ENCODE measurements around the gene CDKAL1.
"Not testable (repeated sequence)": the region's sequence is repeated elsewhere in the genome, so short reads cannot be mapped to it uniquely, and the experiment has no call there.

Gene CDKAL1

DNA sequence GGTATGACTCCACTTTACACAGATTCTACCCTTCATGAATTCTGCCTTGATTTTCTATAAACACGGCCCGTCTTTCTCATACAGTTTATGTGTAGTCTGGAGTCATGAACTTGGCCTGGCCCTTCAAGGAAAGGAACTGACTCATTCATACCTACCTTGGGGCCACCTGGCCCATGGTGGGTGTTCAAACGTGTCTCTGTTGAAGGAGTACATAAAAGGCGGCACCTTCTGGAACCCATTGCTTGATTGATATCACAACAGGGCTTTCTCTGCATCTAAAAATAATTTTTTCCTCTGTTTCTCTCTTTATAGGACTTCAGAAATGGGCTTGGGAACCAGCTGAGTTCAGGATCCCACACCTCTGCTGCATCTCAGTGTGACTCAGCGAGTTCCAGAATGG, 696.3 kb downstream of the CDKAL1 start:
- no peak for DNase-seq

- DNase-seq: no peak
These were observed 700.9 kb downstream of the CDKAL1 start for GRCh38 chr6:21235162-21235561.

DNA sequence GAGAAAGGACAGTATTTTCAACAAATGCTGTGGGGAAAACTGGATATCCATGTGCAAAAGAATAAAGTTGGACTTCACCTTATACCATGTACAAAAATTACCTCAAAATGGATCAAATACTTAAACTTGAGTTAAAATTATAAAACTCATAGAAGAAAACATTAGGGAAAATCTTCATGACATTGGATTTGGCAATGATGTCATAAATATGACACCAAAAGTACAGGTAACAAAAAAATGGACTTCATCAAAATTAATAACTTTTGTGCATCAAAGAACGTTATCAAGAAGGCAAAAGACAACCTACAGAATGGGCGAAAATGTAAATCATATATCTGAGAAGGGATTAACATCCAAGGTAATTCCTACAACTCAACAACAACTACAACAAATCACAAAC, 704.0 kb downstream of the CDKAL1 start:
- DNase-seq: no peak

DNA sequence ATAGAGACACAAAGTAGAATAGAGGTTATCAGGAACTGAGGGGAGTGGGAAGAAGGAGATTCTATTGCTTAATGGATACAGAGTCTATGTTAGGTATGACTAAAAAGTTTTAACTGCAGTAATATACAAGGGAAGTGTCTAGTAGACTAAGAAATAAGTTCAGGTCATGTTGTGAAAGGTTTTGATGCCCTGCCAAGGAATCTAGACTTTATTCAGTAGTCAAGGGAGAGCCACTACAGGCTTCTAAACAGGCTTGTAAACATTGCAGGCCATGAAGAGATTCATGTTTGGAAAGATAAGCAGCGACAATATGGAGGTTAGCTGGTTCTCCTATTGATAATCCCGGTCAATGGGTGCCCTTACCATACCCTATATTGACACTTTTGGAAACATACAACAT, 706.5 kb downstream of the CDKAL1 start:
- no peak for DNase-seq

GRCh38 chr6:21241231-21242130, 707.2 kb downstream of the CDKAL1 start:
- DNase-seq: no peak

DNA sequence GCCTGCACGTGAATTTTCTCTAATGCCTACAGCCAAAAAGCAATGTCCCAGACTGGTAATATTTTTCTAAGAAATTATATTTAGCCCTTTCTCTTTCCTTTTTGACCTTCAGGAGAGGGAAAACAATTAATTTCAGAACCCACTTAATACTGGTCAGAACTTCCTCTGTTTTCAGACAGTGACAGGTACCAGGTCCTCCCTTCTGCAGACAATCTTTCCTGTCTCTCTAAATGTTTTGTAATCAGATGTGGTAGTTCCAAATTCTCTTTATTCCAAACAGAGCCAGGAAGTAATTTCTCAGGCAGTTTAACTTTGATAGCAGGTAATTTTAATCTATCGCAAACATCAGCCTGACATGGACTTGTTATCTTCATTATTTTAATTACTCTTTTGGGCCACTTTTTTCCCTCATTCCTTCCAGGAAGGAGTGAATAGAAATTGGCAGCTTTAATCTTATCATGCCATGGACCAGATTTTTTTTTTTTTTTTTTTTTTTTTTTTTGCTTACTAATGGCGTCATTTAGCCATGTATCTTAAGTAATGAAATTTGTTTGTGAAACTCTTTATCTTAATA, 710.7 kb downstream of the CDKAL1 start:
- DNase-seq: no peak

DNA sequence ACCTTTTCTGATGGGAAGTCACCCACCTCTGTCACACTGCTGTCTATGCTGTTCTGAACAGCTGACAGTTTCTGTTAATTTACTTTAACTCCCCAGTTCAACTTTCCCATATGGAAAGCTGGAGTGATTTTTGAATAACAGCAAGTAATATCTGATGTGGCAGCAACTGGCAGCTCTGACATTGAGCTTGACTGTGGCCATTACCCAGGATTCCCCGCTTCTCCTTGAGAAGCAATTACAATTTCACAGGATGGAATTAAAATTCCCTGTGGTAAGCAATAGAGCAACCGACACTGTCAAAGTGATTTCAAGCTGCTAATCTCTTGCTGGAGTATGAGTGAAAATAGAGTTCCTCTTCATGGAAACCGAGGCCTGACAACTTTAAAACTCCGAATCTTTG, 711.2 kb downstream of the CDKAL1 start:
- DNase-seq: no peak

DNA sequence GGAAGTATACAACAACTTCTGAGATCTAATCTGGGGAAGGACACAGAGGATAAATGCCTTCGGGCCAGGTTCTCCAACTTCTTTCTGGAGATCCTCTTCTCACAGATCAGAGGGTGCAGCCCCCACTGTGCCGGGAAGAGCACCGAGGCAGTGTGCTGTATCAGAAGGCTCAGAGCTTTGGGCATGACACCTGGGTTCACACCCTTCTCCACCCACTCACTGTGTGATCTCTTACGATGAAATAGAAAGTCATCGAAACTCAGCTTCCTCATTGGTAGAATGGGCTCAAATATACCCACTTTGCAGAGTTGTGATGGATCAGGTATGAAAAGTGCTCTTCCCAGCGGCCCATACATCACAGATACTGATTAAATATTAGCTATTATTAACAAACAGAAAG, 711.8 kb downstream of the CDKAL1 start:
- DNase-seq: no peak

GRCh38 chr6:21254460-21254859, 720.2 kb downstream of the CDKAL1 start:
- DNase-seq: not testable (repeated sequence)

DNA sequence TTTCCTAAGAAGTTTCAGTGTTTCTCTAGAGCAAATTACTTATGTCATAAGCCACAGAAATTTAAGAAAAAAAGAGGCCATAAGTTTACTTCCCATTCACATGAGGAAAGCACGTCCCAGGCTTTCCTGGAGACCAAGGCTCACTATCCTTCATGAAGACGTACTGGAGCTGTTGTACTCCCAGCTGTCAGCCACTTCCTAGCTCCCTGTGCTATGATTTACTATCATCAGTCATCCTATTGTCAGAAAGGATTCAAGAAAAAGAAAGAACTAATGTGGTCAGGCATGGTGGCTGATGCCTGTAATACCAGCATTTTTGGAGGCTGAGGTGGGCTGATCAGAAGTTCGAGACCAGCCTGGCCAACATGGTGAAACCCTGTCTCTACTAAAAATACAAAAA, 721.9 kb downstream of the CDKAL1 start:
- no peak for DNase-seq

DNA sequence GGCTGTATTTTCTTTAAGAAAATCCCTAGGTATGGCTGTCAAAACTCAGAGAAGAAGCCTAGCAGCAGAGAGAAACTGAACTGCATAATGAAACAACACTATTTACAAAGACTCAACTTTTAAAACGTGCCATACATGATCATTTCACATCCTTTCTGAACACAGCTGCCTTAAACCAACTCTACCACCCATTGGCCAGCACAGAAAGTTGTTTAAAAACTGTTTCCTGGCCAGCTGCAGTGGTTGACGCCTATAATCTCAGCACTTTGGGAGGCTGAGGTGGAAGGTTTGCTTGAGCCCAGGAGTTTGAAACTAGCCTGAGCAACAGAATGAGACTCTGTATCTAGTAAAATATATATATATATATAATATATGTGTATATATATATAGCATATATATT, 722.9 kb downstream of the CDKAL1 start:
- DNase-seq: no peak

DNA sequence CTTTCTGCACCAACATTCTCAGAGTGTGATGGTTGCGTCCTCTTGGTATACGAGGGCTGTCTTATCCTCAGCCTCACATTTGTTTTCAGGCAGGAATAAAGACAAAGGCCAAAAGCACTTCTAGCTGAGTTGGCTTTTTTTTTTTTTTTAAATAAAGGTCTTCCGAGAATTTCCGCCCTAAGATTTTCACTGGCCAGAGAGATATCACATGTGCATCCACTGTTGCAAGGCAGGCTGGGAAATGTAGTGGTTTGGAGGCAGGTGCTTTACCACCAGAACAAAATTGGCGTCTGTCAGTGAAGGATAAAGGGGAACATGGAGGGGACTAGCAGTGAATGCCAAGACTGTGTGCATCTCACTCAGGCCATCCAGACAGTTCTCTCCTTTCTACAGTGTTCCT, 724.4 kb downstream of the CDKAL1 start:
- DNase-seq: no peak

GRCh38 chr6:21259660-21260059, 725.4 kb downstream of the CDKAL1 start:
- DNase-seq: no peak

GRCh38 chr6:21262504-21262903, 728.2 kb downstream of the CDKAL1 start:
- DNase-seq: no peak

- DNase-seq: no peak
These were observed 729.5 kb downstream of the CDKAL1 start for GRCh38 chr6:21263531-21264287.

- no peak for DNase-seq
These were observed 730.2 kb downstream of the CDKAL1 start for GRCh38 chr6:21264288-21265033.

DNA sequence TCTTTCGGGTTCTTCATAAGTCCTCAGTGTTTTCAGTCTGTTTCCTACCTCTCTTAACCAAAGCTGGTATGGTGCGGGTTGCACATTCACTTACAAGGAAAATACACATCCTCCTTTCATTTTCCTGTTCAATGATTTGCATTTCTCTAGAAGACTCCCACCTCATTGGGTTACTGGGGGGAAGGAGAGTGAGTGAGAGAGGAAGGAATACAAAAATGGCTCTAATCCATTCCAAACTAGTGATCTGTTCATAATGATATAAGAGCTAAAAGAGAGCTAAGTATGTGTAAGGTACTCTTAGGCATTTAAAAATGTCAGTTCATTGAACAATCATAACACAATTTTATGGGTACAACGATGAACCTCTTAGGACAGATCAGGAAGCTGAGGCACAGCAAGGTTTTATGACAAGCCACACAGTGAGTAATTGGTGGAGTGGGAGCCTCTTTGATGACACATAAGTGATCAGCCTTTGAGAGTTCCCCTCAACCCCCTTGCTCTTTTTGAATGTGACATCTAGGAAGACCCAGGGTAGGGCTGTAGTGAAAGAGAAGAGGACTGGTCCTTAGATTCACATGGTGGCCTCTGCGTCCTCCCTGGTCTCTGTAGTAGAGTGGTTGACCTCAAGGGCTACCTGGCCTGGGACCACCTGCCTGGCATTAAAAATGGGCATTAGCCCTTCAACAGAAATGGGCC, 730.9 kb downstream of the CDKAL1 start:
- no peak for DNase-seq

- no peak for DNase-seq
These were observed 731.4 kb downstream of the CDKAL1 start for GRCh38 chr6:21265730-21266044.

GRCh38 chr6:21270636-21271201, 736.5 kb downstream of the CDKAL1 start:
- no peak for DNase-seq

DNA sequence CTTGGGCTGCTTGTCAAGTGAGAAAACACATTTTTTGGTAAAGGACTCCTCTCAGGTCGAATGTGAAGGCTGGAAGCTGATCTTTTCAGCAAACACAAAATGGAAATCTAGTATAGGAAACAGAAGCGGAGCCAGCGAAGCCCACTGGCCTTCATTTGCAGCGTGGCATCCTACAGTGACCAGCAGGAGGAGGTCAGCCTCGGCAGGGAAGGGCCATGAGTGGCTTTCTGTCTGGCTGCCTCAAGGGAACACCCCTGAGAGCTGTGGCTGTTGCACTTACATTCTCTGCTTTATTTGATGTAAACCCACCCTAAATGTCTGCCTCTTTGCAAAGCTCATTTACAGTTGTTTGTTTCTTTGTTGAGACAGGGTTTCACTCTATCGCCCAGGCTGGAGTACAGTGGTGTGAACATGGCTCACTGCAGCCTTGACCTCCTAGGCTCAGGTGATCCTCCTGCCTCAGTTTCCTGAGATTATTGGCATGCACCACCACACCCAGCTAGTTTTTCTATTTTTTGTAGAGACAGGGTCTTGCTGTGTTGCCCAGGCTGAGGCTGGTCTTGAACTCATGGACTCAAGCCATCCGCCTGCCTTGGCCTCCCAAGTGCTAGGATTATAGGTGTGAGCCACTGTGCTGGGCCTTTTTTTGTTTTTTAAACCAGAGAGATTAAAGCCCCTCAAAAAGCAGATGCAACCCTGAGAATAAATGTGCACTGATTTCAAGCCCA, 737.3 kb downstream of the CDKAL1 start:
- DNase-seq: no peak

DNA sequence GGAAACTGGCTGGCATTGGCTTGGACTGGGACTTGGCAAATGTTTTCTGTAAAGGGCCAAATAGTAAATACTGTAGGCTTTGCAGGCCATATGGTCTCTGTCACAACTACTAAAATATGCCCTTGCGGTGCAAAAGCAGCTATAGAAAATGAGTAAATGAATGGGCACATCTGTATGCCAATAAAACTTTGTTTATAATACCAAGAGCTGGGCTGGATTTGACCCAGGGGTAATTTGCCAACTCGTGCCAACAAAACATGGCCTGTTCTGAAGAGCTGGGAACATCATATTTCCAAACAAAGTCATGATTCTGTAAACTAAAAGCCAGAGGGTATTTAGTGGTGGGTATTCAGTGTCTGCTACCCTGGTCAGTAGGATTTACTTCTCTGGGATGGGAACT, 739.2 kb downstream of the CDKAL1 start:
- no peak for DNase-seq

- no peak for DNase-seq
These were observed 740.6 kb downstream of the CDKAL1 start for GRCh38 chr6:21274851-21275250.

All from NCI-H1930 (cell line).